SU-DHL-6 (cell line): ENCODE results near the gene OR2A42.
"Not testable (repeated sequence)": the region's sequence is repeated elsewhere in the genome, so short reads cannot be mapped to it uniquely, and the experiment has no call there.

Experiments used
- EZH2phosphoT487 ChIP-seq: fragments of 200-600 bp; sonication (generic), shearing (Covaris generic); conservative IDR thresholded peaks from 2 replicates; pipeline ENCODE4 v1.6.1; 2018; ENCODE audit warnings: mild to moderate bottlenecking, antibody characterized with exemption, low read length, moderate library complexity, mixed read lengths
- TF ChIP-seq, protein P1 (sequence below): fragments of 200-600 bp; sonication (generic); IDR thresholded peaks from one replicate; pipeline ENCODE4 v1.5.1; 2017; ENCODE audit warnings: antibody characterized with exemption, mild to moderate bottlenecking, low read length, moderate library complexity; ENCODE audit not compliant: insufficient read depth, poor library complexity, severe bottlenecking

DNA sequence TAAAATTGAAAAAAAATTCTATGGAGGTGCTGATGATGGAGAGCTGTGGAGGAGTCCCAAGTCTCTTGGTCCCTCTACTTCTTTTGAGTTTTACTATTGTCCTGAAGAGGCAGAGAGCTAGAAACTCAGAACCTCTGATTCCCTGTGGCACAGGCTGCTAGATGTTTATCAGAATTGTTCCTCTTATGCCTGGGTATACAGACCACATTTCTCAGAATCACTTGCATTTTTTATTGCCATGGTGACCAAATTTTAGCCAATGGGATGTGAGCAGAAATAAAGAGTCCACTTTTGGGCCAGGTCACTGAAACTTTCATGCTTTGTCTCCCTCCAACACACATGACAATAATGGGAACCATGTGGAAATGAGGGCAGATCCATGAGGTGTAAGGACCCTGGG, 15.7 kb downstream of the OR2A42 start:
- TF ChIP-seq, protein P1, sequence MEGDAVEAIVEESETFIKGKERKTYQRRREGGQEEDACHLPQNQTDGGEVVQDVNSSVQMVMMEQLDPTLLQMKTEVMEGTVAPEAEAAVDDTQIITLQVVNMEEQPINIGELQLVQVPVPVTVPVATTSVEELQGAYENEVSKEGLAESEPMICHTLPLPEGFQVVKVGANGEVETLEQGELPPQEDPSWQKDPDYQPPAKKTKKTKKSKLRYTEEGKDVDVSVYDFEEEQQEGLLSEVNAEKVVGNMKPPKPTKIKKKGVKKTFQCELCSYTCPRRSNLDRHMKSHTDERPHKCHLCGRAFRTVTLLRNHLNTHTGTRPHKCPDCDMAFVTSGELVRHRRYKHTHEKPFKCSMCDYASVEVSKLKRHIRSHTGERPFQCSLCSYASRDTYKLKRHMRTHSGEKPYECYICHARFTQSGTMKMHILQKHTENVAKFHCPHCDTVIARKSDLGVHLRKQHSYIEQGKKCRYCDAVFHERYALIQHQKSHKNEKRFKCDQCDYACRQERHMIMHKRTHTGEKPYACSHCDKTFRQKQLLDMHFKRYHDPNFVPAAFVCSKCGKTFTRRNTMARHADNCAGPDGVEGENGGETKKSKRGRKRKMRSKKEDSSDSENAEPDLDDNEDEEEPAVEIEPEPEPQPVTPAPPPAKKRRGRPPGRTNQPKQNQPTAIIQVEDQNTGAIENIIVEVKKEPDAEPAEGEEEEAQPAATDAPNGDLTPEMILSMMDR = not testable (repeated sequence)
- TF ChIP-seq EZH2phosphoT487 = not testable (repeated sequence)
